NOMO-1 treated with DMSO at 0.1 percent for 48 hours (cell line): ENCODE measurements around the gene BAD.

Experiments used
- DNase-seq: peaks from one replicate; lab custom pipeline; 2025; ENCODE audit not compliant: unreplicated experiment; lab: John Stamatoyannopoulos, UW

BAD gene

DNA sequence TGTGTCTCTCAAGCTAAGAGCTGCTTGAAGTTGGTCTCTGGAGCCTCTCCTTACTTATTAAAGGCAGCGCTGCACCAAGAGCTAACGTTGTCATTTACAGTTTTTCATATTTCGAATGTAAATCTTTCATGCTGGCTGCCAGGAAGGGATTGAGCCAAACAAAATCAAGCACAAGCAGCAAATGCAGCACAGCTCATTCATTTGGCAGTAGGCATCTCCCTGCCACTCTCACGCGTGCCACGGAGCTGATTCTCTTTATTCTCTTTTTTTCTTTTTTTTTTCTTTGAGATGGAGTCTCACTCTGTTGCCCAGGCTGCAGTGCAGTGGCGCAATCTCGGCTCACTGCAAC lies 51.5 kb downstream of the BAD start:
- DNase-seq: no peak

DNA sequence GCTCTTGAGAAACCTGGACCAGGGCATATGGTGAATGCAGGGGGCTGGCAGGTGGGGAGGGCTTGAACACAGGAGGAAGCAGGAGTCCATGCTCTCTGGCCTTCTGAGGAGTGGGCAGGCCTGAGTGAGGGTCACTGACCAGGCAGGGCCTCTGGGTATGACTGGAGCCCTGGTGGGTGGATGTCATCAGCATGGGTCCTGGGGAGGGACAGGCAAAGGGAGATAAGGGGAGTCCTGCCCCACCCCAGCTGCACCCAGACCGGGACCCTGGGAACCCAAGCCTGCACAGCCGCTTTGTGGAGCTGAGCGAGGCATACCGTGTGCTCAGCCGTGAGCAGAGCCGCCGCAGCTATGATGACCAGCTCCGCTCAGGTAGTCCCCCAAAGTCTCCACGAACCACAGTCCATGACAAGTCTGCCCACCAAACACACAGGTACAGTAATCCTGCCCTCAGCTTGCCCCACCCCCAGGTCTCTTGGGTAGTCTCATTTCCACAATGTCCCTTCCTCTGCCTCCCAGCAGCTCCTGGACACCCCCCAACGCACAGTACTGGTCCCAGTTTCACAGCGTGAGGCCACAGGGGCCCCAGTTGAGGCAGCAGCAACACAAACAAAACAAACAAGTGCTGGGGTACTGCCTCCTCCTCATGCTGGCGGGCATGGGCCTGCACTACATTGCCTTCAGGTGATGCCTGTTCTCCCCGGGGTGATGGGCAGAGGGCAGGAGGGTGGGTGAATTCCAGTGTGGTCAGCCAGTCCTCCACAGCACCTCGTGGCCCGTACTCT lies 52.1 kb downstream of the BAD start:
- DNase-seq: no peak

DNA sequence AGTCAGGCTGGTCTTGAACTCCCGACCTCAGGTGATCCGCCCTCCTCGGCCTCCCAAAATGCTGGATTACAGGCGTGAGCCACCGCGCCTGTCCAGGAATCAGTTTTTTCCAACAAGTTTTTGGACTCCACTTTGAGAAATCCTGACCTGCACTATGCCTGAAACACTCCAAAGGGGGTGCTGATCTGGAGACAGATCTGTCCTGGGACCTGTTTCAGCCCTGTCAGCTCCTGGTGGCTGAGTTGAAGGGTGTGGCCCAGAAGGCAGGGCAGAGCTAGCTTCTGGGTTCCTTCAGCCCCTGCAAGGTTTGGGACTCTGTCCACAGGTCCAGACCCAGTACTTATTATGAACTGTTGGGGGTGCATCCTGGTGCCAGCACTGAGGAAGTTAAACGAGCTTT lies 52.9 kb downstream of the BAD start:
- DNase-seq: no peak

DNA sequence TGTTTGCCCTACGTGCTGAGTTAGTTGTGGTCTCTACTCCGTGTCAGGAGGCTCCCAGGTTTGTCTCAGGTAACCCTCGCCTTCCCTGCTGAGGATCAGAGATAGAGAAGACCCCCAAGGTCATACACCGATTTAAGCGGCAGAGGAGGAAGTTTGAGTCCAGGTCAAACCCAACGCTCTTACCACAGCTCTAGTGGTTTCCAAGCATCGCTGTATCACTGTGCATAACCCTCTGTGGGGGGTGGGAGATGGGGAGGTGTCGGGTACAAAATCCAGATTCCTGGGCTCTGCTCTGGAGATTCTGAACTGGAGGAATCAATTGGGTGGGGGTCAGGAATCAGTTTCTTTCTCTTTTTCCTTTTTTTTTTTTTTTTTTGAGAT lies 53.5 kb downstream of the BAD start:
- peak; percentile 54 for DNase-seq

DNA sequence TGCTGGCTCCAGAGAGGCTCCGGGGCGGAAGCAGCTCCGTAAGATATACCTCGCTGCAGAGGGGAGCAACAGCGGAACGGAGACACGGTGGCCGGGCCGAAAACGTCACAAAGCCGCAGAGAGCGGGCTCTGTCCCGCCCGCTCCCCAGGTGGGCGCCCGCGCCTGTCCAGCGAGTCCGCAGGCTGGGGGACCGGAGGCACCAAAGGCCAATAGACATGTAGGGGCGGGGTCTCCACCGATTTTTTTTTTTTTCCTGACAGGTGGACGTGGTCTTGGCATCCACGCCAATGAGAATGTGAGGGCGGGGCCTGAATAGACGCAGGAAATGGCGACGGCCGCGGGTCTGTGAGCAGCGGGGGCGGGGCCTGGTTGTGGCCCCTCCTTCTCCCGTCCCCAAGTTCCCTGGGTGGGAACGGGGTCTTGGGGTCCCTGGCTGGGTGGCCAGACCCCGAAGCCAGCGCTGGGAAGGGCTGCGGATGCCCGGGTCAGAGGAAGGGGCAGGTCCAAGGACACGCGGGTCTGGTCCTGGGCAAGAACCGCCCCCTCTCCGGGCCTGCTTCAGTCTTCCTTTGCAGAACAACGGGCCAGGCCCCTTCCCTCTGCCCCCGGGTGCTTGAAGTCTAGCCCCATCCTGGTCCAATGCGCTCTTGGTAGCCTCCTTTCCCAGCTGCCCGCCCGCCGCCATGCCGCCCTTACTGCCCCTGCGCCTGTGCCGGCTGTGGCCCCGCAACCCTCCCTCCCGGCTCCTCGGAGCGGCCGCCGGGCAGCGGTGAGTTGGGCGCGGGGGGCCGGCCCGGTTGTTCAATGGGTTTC lies 54.1 kb downstream of the BAD start, which contains the start of gene DNAJC4:
Gene DNAJC4, plus strand, starts transcription at position 378 of the 814 bp plus-strand sequence. Its CDS starts 307 bp downstream, at position 685.
- peak; percentile 90 for DNase-seq

DNA sequence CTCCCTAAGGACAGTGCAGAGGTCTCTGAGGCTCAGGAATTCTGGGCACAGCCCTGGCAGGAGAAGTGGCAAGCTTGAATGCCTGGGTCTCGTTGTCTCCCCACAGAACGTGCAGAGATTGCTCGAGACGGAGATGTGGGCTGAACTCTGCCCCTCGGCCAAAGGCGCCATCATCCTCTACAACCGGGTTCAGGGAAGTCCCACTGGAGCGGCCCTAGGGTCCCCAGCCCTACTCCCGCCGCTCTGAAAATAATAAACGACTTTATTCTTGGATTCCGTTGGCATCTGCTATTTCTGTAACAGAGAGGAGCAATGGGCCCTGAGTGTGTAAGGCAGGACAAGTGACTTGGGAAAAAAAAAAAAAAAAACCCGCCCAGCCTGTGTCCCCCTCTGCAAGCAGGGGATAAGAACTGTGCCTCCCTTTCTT lies 54.7 kb downstream of the BAD start:
- DNase-seq: no peak

DNA sequence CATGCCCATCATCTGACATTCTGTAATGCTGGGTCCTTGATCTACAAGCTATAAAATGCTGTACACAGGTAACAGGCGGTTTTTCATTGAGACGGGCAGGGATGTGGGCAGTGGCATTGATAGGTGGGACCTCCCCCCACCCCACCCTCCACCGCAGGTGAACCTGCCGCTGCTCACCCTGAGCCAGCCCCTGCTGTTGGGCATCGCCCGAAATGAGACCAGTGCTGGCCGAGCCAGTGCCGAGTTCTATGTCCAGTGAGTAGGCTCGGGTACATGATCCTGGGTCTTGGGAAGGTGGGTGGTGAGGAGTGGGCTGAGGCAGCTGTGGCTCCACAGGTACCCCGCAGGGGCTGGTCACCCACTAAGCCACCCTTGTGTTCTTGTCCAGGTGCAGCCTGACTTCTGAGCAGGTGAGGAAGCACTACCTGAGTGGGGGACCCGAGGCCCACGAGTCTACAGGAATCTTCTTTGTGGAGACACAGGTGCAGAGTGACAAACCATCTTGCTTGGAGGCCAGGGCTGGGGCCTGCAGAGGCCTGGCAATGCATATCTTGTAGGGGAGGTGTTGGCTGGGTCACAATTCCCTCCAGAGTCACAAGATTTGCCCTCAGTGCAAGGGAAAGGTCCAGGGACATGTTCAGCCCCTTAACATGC lies 55.2 kb downstream of the BAD start:
- DNase-seq: no peak

DNA sequence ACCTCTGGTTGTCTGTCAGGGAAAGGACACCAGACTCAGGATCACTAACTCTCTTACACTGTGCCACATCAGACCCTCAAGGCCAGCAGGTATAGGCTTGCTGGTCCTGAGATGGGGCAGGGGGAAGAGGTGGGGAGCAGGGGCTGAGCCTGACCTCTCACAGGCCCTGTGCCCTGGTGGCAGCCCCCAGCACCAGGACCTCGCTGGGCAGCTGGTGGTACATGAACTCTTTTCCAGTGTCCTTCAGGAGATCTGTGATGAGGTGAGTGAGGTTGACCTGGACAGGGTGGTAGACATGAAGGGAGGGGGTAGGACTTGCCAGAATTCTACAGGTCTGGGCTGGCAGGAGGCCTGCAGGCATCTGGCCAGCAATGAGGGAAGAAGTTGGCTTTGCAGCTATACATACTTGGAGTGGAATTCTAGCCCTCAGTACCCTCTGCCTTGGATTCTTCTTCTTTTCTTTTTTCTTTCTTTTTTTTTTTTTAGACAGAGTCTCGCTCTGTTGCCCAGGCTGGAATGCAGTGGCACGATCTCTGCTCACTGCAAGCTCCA lies 57.0 kb downstream of the BAD start:
- DNase-seq: no peak

DNA sequence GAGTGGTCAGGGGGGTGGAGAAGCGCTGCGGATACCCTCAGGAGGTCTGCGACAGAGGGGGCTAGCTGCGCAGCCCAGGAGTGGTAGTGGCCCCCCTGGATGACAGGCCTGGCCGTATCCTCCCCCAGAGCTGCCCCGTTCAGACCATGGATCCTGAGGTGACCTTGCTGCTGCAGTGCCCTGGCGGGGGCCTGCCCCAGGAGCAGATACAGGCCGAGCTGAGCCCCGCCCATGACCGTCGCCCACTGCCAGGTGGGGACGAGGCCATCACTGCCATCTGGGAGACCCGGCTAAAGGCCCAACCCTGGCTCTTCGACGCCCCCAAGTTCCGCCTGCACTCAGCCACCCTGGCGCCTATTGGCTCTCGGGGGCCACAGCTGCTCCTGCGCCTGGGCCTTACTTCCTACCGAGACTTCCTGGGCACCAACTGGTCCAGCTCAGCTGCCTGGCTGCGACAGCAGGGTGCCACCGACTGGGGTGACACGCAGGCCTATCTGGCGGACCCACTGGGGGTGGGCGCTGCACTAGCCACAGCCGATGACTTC lies 57.9 kb downstream of the BAD start:
- peak; percentile 48 for DNase-seq

DNA sequence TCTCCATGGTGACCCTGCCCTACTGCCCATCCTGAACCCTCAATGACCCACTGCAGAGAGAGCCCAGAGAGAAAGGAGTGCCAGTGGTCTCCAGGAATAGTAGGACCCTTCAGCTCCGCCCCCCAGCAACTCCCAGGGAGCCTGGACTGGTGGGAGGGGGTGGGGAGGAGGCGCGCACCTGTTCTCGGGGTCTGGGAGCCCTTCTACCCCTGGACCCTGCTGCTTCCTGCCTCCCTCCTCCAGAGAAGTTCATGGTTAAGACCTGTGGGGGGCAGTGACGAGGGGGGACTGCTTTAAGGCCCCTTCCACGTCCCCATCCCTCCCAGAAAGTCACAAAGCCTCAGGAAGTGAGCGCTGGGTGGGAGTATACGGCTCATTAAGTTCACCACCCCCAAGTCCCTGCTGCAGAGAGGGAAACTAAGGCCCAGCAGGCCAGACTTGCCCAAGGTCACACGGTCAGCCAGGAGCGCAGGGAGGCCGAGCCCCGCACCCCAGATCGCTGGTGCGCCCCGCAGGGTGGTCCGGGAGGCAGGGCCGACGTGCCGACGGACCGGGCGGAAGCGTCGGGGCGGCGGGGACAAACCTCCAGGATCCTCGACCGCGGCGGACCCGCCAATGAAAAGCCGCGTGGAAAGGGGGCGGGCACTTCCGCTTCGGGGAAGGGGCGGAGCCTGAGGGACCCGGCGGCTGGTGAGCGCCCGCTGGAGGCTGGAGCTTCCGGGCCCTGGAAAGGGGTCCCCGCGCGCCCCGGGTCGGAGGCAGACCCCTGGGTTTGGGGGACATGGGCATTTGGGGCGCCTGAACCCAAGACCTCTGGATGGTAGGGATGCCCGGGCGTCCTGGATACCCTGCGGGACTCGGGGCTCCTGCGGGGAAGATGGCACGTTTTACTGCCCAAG lies 58.6 kb downstream of the BAD start, which contains the start of the genes NUDT22 and TRPT1:
Gene NUDT22, plus strand, starts transcription at position 667 of the 899 bp plus-strand sequence. CDS start 379 bp downstream, outside the sequence.
Gene TRPT1, minus strand, starts transcription at position 579 of the 899 bp plus-strand sequence. Its CDS starts 326 bp downstream, at position 253.
- peak; percentile 80 for DNase-seq

DNA sequence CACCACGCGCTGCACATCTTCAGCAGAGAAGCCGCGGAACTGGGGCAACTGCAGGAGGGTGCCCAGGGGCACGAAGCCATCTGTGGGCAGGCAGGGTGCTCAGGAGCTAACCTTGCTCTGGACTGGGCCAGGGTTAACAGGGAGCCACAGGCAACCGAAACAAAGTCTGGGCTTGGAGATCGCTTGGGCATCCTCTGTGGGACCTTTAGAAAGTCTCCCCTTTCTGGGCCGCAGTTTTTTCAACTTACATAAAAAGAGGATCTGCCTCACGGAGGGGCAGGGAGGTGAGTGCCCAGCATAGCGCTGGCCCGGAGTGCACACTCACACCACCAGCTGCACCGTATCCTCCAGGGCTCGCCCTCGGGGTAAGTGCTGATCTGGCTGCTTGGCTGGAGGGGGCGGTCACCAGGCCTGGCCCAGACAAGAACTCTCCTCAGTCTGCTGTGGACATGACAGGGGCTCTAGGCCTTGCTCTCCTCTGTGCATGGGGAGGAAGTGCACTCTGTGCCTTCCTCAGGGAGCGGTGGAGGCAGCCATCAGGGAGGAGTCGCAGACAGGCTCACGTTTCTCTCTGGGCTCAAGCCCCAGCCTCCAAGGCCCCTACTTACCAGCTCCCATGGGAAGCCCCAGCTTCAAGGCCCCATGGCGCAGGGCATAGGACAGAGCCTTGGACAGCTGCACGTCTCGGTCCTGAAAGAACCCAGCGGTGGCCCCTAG lies 59.4 kb downstream of the BAD start:
- DNase-seq: no peak

DNA sequence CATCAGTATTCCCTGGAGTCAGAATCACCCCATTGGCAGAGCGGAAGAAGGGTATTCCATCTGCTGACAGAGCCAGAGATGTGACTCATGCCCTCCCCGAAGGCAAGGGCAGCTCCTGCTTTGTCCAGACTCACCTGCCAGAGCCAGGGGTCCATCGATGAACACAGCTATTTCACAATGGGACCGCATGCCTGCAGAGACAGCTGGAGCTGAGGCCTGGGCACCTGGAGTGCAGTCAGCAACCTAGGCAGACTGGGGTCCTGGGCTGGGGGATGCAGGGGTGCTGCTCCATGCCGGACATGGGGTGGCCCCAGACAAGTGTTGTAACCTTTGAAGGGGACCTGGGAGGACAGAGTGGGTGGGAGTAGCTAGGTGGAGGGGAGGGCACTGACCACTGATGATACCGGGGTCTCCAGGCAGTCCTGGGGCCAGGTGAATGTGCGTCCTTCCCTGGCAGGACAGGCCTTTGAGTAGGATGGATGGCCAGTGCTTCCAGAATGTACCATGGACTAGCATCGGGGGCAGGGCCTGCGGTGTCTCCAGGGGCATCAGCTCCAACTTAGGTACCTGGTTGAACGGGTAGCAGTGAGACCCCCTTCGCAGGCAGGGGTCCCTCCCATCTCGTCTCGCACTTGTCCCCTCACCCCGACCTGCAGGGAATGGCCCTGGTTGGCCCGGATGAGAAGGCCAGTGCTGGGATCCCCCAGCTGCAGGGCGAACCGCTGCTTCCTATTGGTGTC lies 60.1 kb downstream of the BAD start:
- DNase-seq: no peak

DNA sequence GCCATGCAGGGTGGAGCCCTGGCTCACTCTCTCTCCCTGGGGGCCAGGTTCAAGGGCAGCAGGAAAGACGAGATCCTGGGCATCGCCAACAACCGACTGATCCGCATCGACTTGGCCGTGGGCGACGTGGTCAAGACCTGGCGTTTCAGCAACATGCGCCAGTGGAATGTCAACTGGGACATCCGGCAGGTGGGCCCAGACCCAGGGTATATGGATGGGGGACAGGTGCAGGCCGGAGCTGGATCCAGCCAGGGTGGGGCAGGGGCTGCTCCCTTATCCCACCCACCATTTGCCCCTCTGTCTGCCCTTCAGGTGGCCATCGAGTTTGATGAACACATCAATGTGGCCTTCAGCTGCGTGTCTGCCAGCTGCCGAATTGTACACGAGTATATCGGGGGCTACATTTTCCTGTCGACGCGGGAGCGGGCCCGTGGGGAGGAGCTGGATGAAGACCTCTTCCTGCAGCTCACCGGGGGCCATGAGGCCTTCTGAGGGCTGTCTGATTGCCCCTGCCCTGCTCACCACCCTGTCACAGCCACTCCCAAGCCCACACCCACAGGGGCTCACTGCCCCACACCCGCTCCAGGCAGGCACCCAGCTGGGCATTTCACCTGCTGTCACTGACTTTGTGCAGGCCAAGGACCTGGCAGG lies 61.3 kb downstream of the BAD start:
- no peak for DNase-seq

DNA sequence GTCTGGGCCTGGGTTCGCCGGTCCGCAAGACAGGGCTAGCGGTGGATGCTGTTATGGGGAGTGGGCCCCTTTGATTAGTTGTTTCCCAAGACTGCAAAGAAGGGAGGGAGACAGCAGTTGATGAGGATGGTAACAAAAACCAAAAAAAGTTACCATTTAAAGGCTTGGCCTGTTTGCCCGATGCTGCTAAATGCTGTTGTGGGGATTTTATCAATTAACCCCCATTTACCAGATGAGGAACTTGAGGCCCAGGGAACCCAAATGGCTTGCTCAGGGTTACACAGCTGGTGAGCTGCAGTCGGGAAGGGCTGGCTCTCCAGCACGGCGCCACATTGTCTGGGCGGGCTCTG lies 61.8 kb downstream of the BAD start:
- no peak for DNase-seq

DNA sequence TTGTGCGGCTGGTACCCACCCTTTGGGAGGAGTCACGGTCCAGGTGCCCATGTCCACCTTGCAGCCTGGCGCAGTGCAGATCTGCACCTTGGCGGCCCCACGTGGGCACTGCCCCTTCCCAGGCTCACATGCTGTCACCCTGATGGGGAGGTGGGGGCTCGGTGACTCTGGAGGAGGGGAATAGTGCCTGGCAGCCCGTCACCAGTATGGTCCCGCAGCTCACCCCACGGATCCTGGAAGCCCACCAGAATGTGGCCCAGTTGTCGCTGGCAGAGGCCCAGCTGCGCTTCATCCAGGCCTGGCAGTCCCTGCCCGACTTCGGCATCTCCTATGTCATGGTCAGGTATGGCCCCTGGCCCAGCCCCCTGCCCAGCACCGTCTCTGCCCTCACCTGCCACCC lies 63.7 kb downstream of the BAD start:
- DNase-seq: no peak

DNA sequence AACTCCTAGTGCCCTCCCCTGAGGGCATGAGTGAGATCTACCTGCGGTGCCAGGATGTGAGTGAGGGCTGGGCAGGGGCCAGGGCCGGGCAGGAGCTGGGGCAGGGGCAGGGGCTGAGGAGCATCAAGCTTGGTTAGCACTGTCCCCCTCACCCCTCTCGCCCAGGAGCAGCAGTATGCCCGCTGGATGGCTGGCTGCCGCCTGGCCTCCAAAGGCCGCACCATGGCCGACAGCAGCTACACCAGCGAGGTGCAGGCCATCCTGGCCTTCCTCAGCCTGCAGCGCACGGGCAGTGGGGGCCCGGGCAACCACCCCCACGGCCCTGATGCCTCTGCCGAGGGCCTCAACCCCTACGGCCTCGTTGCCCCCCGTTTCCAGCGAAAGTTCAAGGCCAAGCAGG lies 64.2 kb downstream of the BAD start:
- DNase-seq: no peak
